Right atrium auricular region (tissue), 2 donors: ENCODE data around the gene TTC39C. TPM values are rescaled to one million over a fixed set of nuclear protein-coding genes. Genes with fewer than 3 reads are reported as not detected.
A peak's percentile ranks its signal among the peaks of the same experiment; 100 is the strongest.
"Not testable (repeated sequence)": the region's sequence is repeated elsewhere in the genome, so short reads cannot be mapped to it uniquely, and the experiment has no call there.

ENCODE experiments used
- DNase-seq: peaks from one replicate; pipeline ENCODE4 v3.0.0-alpha.2; 2019; ENCODE audit warnings: low spot score
- H3K27ac ChIP-seq, 2 donors: fragments of 200-600 bp; sonication (generic); 1 replicate in 1 of 2; 2 replicates in 1 of 2; pipeline ENCODE4 v1.5.1; 2016 to 2019
- H3K27me3 ChIP-seq, 2 donors: fragments of 200-600 bp; sonication (generic); one replicate each; pipeline versions ENCODE4 v1.5.1 to v1.6.0; 2017 to 2019
- H3K36me3 ChIP-seq: fragments of 200-600 bp; sonication (generic); one replicate; pipeline ENCODE4 v1.5.1; 2016
- H3K4me1 ChIP-seq, 2 donors: fragments of 200-600 bp; sonication (generic); one replicate each; pipeline versions ENCODE4 v1.5.1 to v1.6.0; 2017 to 2019
- H3K4me3 ChIP-seq, 2 donors: fragments of 200-600 bp; sonication (generic); 1 replicate in 1 of 2; 2 replicates in 1 of 2; pipeline ENCODE4 v1.5.1; 2017 to 2019; ENCODE audit warnings: mild to moderate bottlenecking in 1 of 2, moderate library complexity in 1 of 2
- H3K9me3 ChIP-seq, 2 donors: fragments of 200-600 bp; sonication (generic); one replicate each; pipeline ENCODE4 v1.5.1; 2019
- total RNA-seq, 2 donors: library from RNA; depleted of rRNA; stranded (reverse); fragments of >200 nt; gene quantifications; one replicate each; pipeline ENCODE4 v1.1.0, GENCODE V29; 2016
- TF ChIP-seq, protein P1 (sequence below), 2 donors: fragments of 200-600 bp; sonication (generic); IDR thresholded peaks; one replicate each; pipeline ENCODE4 v1.5.1; 2019; ENCODE audit warnings: antibody characterized with exemption in 2 of 2

The TTC39C gene
- total RNA-seq, 2 donors from 2014 or later, result 4.2 to 10.3 TPM

DNA sequence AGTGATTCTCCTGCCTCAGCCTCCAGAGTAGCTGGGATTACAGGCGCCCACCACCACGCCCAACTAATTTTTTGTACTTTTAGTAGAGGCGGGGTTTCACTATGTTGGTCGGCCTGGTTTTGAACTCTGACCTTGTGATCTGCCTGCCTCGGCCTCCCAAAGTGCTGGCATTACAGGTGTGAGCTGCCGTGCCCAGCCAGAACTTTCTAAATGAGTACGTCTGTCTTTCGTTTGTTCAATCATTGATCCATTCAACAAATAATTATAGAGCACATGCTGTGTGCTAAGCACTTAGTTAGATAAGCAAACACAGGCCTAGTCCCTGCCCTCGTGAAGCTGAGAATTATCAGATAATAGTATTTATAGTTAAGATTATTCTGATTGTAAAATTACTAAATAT lies 56.5 kb downstream of the TTC39C start:
- no peak overlapping the region for H3K27ac ChIP-seq
- no peaks in the 10 kb centered on the region for H3K27me3 ChIP-seq
- H3K4me3 ChIP-seq, result no peak overlapping the region
- no peaks in the 10 kb centered on the region for H3K9me3 ChIP-seq
- H3K4me1 ChIP-seq, result peaks cover 0 to 5% of the 10 kb centered on the region in 2 donors
- TF ChIP-seq, protein P1, sequence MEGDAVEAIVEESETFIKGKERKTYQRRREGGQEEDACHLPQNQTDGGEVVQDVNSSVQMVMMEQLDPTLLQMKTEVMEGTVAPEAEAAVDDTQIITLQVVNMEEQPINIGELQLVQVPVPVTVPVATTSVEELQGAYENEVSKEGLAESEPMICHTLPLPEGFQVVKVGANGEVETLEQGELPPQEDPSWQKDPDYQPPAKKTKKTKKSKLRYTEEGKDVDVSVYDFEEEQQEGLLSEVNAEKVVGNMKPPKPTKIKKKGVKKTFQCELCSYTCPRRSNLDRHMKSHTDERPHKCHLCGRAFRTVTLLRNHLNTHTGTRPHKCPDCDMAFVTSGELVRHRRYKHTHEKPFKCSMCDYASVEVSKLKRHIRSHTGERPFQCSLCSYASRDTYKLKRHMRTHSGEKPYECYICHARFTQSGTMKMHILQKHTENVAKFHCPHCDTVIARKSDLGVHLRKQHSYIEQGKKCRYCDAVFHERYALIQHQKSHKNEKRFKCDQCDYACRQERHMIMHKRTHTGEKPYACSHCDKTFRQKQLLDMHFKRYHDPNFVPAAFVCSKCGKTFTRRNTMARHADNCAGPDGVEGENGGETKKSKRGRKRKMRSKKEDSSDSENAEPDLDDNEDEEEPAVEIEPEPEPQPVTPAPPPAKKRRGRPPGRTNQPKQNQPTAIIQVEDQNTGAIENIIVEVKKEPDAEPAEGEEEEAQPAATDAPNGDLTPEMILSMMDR (IDR thresholded peaks at IDR 0.05), result no peak
- no peaks in the 10 kb centered on the region for H3K36me3 ChIP-seq
- no peak for DNase-seq

DNA sequence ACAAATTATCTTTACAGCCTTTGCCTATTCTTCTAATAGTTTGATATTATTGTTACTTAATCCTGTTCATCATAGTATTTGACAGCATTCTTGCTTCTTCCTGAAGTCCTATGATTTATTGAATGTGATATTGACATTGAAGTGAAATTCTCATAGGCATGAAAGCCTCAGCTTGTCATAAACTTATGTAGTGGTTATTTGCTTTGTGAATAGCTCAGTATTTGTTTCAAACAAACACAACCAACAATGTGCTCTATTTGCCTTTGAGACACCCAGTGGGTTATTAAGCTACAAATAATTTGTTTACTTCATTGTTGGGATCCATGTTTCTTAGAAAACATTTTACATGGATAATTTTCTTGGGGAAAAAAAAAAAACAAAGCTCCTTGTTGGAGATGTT lies 57.2 kb downstream of the TTC39C start:
- Histone ChIP-seq H3K9me3 (no peaks in the 10 kb centered on the region), H3K4me1 (peaks cover 0 to 13% of the 10 kb centered on the region in 2 donors), H3K36me3 (no peaks in the 10 kb centered on the region), H3K4me3 (no peak overlapping the region), H3K27me3 (no peaks in the 10 kb centered on the region), H3K27ac (no peak overlapping the region)
- no peak for DNase-seq
- TF ChIP-seq, protein P1 (IDR thresholded peaks at IDR 0.05), result no peak

DNA sequence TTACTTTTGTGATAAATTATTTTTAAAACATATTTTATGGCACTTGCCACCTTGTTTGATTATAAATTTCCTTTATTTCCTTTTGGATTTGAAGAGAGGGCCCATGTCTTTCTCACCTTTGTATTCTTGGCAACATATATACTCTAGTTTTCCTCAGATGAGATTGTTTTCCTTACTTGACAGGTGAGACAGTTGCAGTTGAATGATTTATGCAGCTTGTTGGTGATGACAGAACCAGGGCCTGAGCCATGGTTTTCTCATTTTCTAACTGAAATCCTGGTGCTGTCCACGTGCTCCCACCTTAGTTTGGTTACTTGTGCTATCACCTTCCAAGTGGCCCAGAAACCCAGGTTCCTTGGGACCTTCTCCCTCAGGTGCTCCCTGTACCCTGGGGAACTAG lies 58.2 kb downstream of the TTC39C start:
- TF ChIP-seq, protein P1 (IDR thresholded peaks at IDR 0.05), result no peak
- H3K36me3 ChIP-seq, result no peaks in the 10 kb centered on the region
- no peak overlapping the region for H3K4me3 ChIP-seq
- H3K9me3 ChIP-seq, result no peaks in the 10 kb centered on the region
- DNase-seq, result no peak
- no peaks in the 10 kb centered on the region for H3K27me3 ChIP-seq
- peaks cover 0 to 18% of the 10 kb centered on the region in 2 donors for H3K4me1 ChIP-seq
- no peak overlapping the region for H3K27ac ChIP-seq

DNA sequence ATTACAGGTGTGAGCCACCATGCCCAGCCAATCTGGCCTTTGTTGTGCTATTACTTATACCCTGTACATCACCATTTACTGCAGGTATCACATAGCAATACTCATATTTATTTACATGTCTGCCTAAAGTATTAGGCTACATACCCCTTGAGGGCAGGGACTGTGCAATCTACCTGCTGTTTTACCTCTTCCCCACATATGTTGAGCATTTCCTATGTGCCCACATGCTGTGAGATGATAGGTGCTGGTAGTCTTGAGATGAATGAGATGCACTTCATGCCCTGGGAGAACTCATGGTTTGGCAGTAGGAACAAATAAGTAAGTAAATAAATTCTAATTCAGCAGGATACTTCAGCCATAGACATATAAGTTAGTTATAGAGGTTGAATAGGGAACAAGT lies 59.2 kb downstream of the TTC39C start:
- Histone ChIP-seq H3K4me3 (no peak overlapping the region), H3K9me3 (no peaks in the 10 kb centered on the region), H3K27ac (no peak overlapping the region), H3K36me3 (no peaks in the 10 kb centered on the region), H3K27me3 (no peaks in the 10 kb centered on the region), H3K4me1 (peaks cover 0 to 18% of the 10 kb centered on the region in 2 donors)
- DNase-seq, result no peak
- TF ChIP-seq, protein P1 (IDR thresholded peaks at IDR 0.05), result no peak

DNA sequence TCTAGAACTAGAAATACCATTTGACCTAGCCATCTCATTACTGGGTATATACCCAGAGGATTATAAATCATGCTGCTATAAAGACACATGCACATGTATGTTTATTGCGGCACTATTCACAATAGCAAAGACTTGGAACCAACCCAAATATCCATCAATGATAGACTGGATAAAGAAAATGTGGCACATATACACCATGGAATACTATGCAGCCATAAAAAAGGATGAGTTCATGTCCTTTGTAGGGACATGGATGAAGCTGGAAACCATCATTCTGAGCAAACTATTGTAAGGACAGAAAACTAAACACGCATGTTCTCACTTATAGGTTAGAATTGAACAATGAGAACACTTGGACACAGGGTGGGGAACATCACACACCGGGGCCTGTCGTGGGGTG lies 60.2 kb downstream of the TTC39C start:
- not testable (repeated sequence) for H3K4me3 ChIP-seq, H3K27me3 ChIP-seq, H3K9me3 ChIP-seq, DNase-seq, H3K36me3 ChIP-seq, H3K27ac ChIP-seq
- H3K4me1 ChIP-seq, result peaks cover 0 to 18% of the 10 kb centered on the region in 2 donors

DNA sequence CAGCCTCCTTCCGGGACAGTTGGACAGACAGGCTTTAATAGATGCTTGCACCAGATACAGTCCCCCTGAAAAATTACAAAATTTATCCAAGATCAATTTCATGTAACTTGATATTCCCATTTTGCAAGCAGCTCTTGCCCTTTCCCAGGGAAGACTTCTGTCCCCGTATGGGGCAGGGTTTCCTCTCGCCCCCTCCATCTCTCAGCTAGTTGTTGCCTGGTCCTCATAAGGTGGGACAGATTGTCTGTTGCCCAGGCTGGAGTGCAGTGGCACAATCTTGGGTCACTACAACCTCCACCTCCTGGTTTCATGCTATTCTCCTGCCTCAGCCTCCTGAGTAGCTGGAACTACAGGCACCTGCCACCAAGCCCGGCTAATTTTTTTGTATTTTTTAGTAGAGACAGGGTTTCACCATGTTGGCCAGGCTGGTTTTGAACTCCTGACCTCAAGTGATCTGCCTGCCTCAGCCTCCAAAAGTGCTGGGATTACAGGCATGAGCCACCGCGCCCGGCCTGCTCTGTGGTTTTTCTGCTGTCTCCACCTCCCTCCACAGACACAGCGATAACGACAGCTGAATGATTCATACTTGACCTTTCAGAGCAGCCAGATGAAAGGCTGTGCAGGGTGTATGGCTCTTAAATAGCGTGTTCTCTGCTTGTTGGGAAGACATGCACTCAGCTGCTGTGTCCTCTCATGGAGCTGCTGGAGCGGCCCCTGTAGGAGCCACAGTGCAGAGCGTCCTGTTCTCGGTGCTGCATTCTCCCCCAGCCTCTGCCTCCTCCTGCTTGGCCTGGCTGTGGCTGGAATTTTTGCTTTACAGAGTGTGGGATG lies 61.4 kb downstream of the TTC39C start:
- Histone ChIP-seq H3K27me3 (no peaks in the 10 kb centered on the region), H3K36me3 (no peaks in the 10 kb centered on the region), H3K27ac (peak overlapping the region; percentile 64 to 78), H3K4me3 (no peak overlapping the region), H3K9me3 (no peaks in the 10 kb centered on the region), H3K4me1 (peaks cover 0 to 18% of the 10 kb centered on the region in 2 donors)
- peak; percentile 89 for DNase-seq
- TF ChIP-seq, protein P1 (IDR thresholded peaks at IDR 0.05), result peak; percentile 17 to 67
